GM23338 (cell line): ENCODE data around the gene DPT. TPM values are rescaled to one million over a fixed set of nuclear protein-coding genes. Genes with fewer than 3 reads are reported as not detected.

Source experiments
- ATAC-seq: fragments of 200-7000 bp; cut with Tn5 transposase; 3 replicates; pipeline ENCODE4 v1.9.1; 2020
- DNase-seq: peaks from one replicate; pipeline ENCODE4 v3.0.0-alpha.2; 2015; ENCODE audit warnings: low spot score
- H2AFZ ChIP-seq: fragments of 200-600 bp; sonication (generic); 2 replicates; pipeline ENCODE4 v1.8.0; 2016; ENCODE audit warnings: antibody characterized with exemption, mild to moderate bottlenecking, moderate library complexity
- H3F3A ChIP-seq: fragments of 200-600 bp; sonication (generic); replicated peaks from 2 replicates; pipeline ENCODE4 v1.8.0; 2017; ENCODE audit warnings: antibody characterized with exemption, mixed run types, low read depth
- H3K27ac ChIP-seq: fragments of 200-600 bp; sonication (generic); 2 replicates; pipeline ENCODE4 v1.6.1; 2016; ENCODE audit warnings: low read depth
- H3K27me3 ChIP-seq: fragments of 200-600 bp; sonication (generic); 2 replicates; pipeline ENCODE4 v1.8.0; 2016; ENCODE audit warnings: mild to moderate bottlenecking, mixed run types, moderate library complexity; ENCODE audit not compliant: insufficient read depth
- H3K36me3 ChIP-seq: fragments of 200-600 bp; sonication (generic); 2 replicates; pipeline ENCODE4 v1.8.0; 2016; ENCODE audit warnings: mild to moderate bottlenecking; ENCODE audit not compliant: insufficient read depth
- H3K4me1 ChIP-seq: fragments of 200-600 bp; sonication (generic); 2 replicates; pipeline ENCODE4 v1.8.0; 2016; ENCODE audit warnings: mild to moderate bottlenecking, moderate library complexity; ENCODE audit not compliant: insufficient read depth
- H3K4me2 ChIP-seq: fragments of 200-600 bp; sonication (generic); 2 replicates; pipeline ENCODE4 v1.7.1; 2017; ENCODE audit warnings: mixed run types
- H3K4me3 ChIP-seq: fragments of 200-600 bp; sonication (generic); 2 replicates; pipeline ENCODE4 v1.6.1; 2016; ENCODE audit warnings: mixed run types
- H3K79me2 ChIP-seq: fragments of 200-600 bp; sonication (generic); replicated peaks from 2 replicates; pipeline ENCODE4 v1.8.0; 2017; ENCODE audit warnings: mild to moderate bottlenecking; ENCODE audit not compliant: insufficient read depth
- H3K9me2 ChIP-seq: fragments of 200-600 bp; sonication (generic); 2 replicates; pipeline ENCODE4 v1.8.0; 2017; ENCODE audit not compliant: insufficient read depth
- H4K20me1 ChIP-seq: fragments of 200-600 bp; sonication (generic); replicated peaks from 2 replicates; pipeline ENCODE4 v1.8.0; 2017; ENCODE audit warnings: mild to moderate bottlenecking; ENCODE audit not compliant: insufficient read depth
- H3K27ac Mint-ChIP-seq: 2 replicates; pipeline ENCODE4 v1.8.0; 2020; ENCODE audit warnings: inconsistent platforms, mild to moderate bottlenecking, moderate library complexity, mixed read lengths
- H3K27me3 Mint-ChIP-seq: 3 replicates; pipeline ENCODE4 v1.8.0; 2022; ENCODE audit warnings: low read depth, mild to moderate bottlenecking, moderate library complexity, mixed read lengths, inconsistent platforms; ENCODE audit not compliant: insufficient read depth, poor library complexity
- H3K36me3 Mint-ChIP-seq: 3 replicates; pipeline ENCODE4 v1.8.0; 2021; ENCODE audit warnings: low read depth, mild to moderate bottlenecking, inconsistent platforms, moderate library complexity, mixed read lengths
- H3K4me1 Mint-ChIP-seq: 3 replicates; pipeline ENCODE4 v1.8.0; 2020; ENCODE audit warnings: mild to moderate bottlenecking, inconsistent platforms, mixed read lengths
- H3K4me3 Mint-ChIP-seq: 3 replicates; pipeline ENCODE4 v1.8.0; 2021; ENCODE audit warnings: moderate library complexity, mild to moderate bottlenecking, inconsistent platforms, mixed read lengths
- H3K9me3 Mint-ChIP-seq: 3 replicates; pipeline ENCODE4 v1.8.0; 2020; ENCODE audit warnings: moderate library complexity, mild to moderate bottlenecking, inconsistent platforms, mixed read lengths
- CREB1 ChIP-seq: fragments of 250-450 bp; sonication (Bioruptor Pico); IDR thresholded peaks from 2 replicates; pipeline ENCODE4 v1.5.0; 2020; ENCODE audit warnings: low read depth, mild to moderate bottlenecking, moderate library complexity
- CTCF ChIP-seq, 2 experiments: fragments of 200-600 bp in 1 of 2; sonication (generic) in 1 of 2; conservative IDR thresholded peaks; 2 replicates each; pipeline versions ENCODE4 v1.5.1 to v1.6.1; 2016 to 2017; ENCODE audit warnings: antibody characterized with exemption in 2 of 2, low read depth in 2 of 2, mild to moderate bottlenecking in 2 of 2, moderate library complexity in 1 of 2
- ETS1 ChIP-seq: IDR thresholded peaks from 2 replicates; pipeline ENCODE4 v1.6.1; 2016; ENCODE audit warnings: antibody characterized with exemption
- EZH2 ChIP-seq: fragments of 200-600 bp; sonication (generic); IDR thresholded peaks from one replicate; pipeline ENCODE4 v1.8.0; 2017; ENCODE audit warnings: antibody characterized with exemption, mild to moderate bottlenecking, low read depth; ENCODE audit not compliant: unreplicated experiment
- JUNB ChIP-seq: IDR thresholded peaks from one replicate; pipeline ENCODE4 v1.6.1; 2016; ENCODE audit warnings: antibody characterized with exemption; ENCODE audit not compliant: unreplicated experiment
- NANOG ChIP-seq: IDR thresholded peaks from 2 replicates; pipeline ENCODE4 v1.6.1; 2016; ENCODE audit warnings: antibody characterized with exemption, borderline replicate concordance
- POLR2AphosphoS5 ChIP-seq: IDR thresholded peaks from 2 replicates; pipeline ENCODE4 v1.6.1; 2016; ENCODE audit warnings: antibody characterized with exemption, low read depth
- STAT1 ChIP-seq: IDR thresholded peaks from one replicate; pipeline ENCODE4 v1.6.1; 2016; ENCODE audit warnings: antibody characterized with exemption; ENCODE audit not compliant: unreplicated experiment
- ZNF331 ChIP-seq: fragments of 250-450 bp; sonication (Bioruptor Pico); IDR thresholded peaks from 2 replicates; pipeline ENCODE4 v1.5.0; 2020; ENCODE audit warnings: low read depth, mild to moderate bottlenecking, moderate library complexity
- ZNF462 ChIP-seq: fragments of 250-450 bp; sonication (Bioruptor Pico); IDR thresholded peaks from 2 replicates; pipeline ENCODE4 v1.5.0; 2020; ENCODE audit warnings: mild to moderate bottlenecking, moderate library complexity
- polyA plus RNA-seq: library from polyadenylated mRNA; unstranded; fragments of >200 nt; fragmentation: Nextera tagmentation; extraction: Ambion mirVana; gene quantifications from 2 replicates; pipeline ENCODE4 v1.2.1, GENCODE V29; 2016
- total RNA-seq: library from RNA; depleted of rRNA; stranded (reverse); fragments of >200 nt; shearing (Covaris generic); gene quantifications from 2 replicates; pipeline ENCODE4 v1.2.3, GENCODE V29; 2014

DPT gene
- total and polyA plus RNA-seq, 2 experiments from 2014 or later: not detected

GRCh38 chr1:168774241-168774640 is 45.2 kb upstream of the DPT start:
- Mint-ChIP-seq H3K36me3 (no peaks in the 10 kb centered on the region), H3K9me3 (no peaks in the 10 kb centered on the region), H3K27ac (no peak overlapping the region), H3K4me3 (no peak overlapping the region), H3K27me3 (no peaks in the 10 kb centered on the region), H3K4me1 (no peaks in the 10 kb centered on the region)
- Histone ChIP-seq H3K27ac (no peak overlapping the region), H3K4me2 (no peak overlapping the region), H3K27me3 (no peaks in the 10 kb centered on the region), H3F3A (no peaks in the 10 kb centered on the region), H2AFZ (peak overlapping the region; percentile 38; the same call in 1 of the 2 replicates), H3K4me3 (no peak overlapping the region), H3K36me3 (no peaks in the 10 kb centered on the region), H4K20me1 (no peaks in the 10 kb centered on the region), H3K9me2 (no peaks in the 10 kb centered on the region), H3K4me1 (no peaks in the 10 kb centered on the region), H3K79me2 (no peaks in the 10 kb centered on the region)
- ATAC-seq (no peak), DNase-seq (no peak)
- TF ChIP-seq JUNB (no peak), EZH2 (no peak)

GRCh38 chr1:168772428-168773060 is 43.5 kb upstream of the DPT start:
- no peaks in the 10 kb centered on the region for H3K27me3 ChIP-seq
- H3K4me3 ChIP-seq: no peak overlapping the region
- Mint-ChIP-seq H3K9me3 (no peaks in the 10 kb centered on the region), H3K4me3 (no peak overlapping the region), H3K27me3 (no peaks in the 10 kb centered on the region), H3K4me1 (no peaks in the 10 kb centered on the region), H3K36me3 (no peaks in the 10 kb centered on the region), H3K27ac (no peak overlapping the region)
- ATAC-seq: no peak
- H4K20me1 ChIP-seq: no peaks in the 10 kb centered on the region
- H3K27ac ChIP-seq: no peak overlapping the region
- H3K79me2 ChIP-seq: no peaks in the 10 kb centered on the region
- no peak overlapping the region for H3K4me2 ChIP-seq
- H3F3A ChIP-seq: no peaks in the 10 kb centered on the region
- no peak for DNase-seq
- H3K4me1 ChIP-seq: no peaks in the 10 kb centered on the region
- H3K9me2 ChIP-seq: no peaks in the 10 kb centered on the region
- H2AFZ ChIP-seq: no peak overlapping the region
- no peaks in the 10 kb centered on the region for H3K36me3 ChIP-seq
- TF ChIP-seq ETS1 (no peak), ZNF331 (CRISPR knock-in tag) (no peak), CTCF (conservative IDR thresholded peaks at IDR 0.05; ENCODE audit: low read depth in 2 of 2) (no peak), CREB1 (no peak), POLR2AphosphoS5 (no peak), STAT1 (no peak), NANOG (no peak), EZH2 (no peak), ZNF462 (CRISPR knock-in tag) (no peak)
